Measurements from ENCODE around the gene MAN1A1.

MAN1A1 gene

GRCh38 chr6:119127627-119128026 lies 221.9 kb downstream of the MAN1A1 start:
- in situ Hi-C loops (cut with MboI; ENCODE audit: low sequenced_read_pairs) = no loop called here
